Gastrocnemius medialis (tissue), 4 donors: ENCODE measurements around the gene CRYZ. TPM values are rescaled to one million over a fixed set of nuclear protein-coding genes. Genes with fewer than 3 reads are reported as not detected.
"Not testable (repeated sequence)": the region's sequence is repeated elsewhere in the genome, so short reads cannot be mapped to it uniquely, and the experiment has no call there.

ENCODE experiments used
- ATAC-seq, 2 donors: fragments of 150-250 bp; one replicate each; pipeline ENCODE4 v1.9.1; 2016
- DNase-seq, 2 donors: peaks; one replicate each; pipeline ENCODE4 v3.0.0-alpha.2; 2019
- H3K27ac ChIP-seq, 4 donors: fragments of 200-600 bp; sonication (generic); 1 replicate in 1 of 4; 2 replicates in 3 of 4; pipeline ENCODE4 v1.5.1; 2016 to 2018; ENCODE audit warnings: mild to moderate bottlenecking in 2 of 4, moderate library complexity in 1 of 4
- H3K27me3 ChIP-seq, 3 donors: fragments of 200-600 bp; sonication (generic) in 2 of 3; 1 replicate in 1 of 3; 2 replicates in 2 of 3; pipeline versions ENCODE4 v1.5.1 to v1.6.0; 2016 to 2019; ENCODE audit warnings: mild to moderate bottlenecking in 1 of 3, moderate library complexity in 1 of 3
- H3K36me3 ChIP-seq, 2 donors: fragments of 200-600 bp; sonication (generic) in 1 of 2; one replicate each; pipeline ENCODE4 v1.5.1; 2017 to 2018
- H3K4me1 ChIP-seq, 2 donors: fragments of 200-600 bp; sonication (generic) in 1 of 2; one replicate each; pipeline ENCODE4 v1.5.1; 2016 to 2017; ENCODE audit warnings: mild to moderate bottlenecking in 2 of 2
- H3K4me3 ChIP-seq, 4 donors: fragments of 200-600 bp; sonication (generic) in 3 of 4; 1 replicate in 1 of 4; 2 replicates in 3 of 4; pipeline ENCODE4 v1.5.1; 2016 to 2019; ENCODE audit warnings: mild to moderate bottlenecking in 2 of 4
- H3K9me3 ChIP-seq, 3 donors: fragments of 200-600 bp; sonication (generic) in 2 of 3; 1 replicate in 1 of 3; 2 replicates in 2 of 3; pipeline ENCODE4 v1.5.1; 2016 to 2019
- CTCF ChIP-seq, 5 experiments: fragments of 450-650 bp in 3 of 5; fragments of 200-600 bp in 2 of 5; sonication (generic) in 2 of 5; IDR thresholded peaks in 4 of 5; conservative IDR thresholded peaks in 1 of 5; 1 replicate in 4 of 5; 2 replicates in 1 of 5; pipeline ENCODE4 v1.5.1; 2016 to 2019; ENCODE audit warnings: antibody characterized with exemption in 5 of 5, mild to moderate bottlenecking in 3 of 5, moderate library complexity in 3 of 5
- POLR2A ChIP-seq, 2 donors: fragments of 450-650 bp; IDR thresholded peaks; one replicate each; pipeline ENCODE4 v1.6.1; 2017; ENCODE audit warnings: antibody characterized with exemption in 2 of 2, mild to moderate bottlenecking in 2 of 2, moderate library complexity in 2 of 2
- in situ Hi-C, 4 donors: fragments of 200-750 bp; cut with MboI; loops; one replicate each; pipeline versions ENCODE4 v1.15.0 to v1.8.0; 2017; ENCODE audit warnings: low sequenced_read_pairs in 4 of 4
- intact Hi-C: fragments of 100-400 bp; cut with DNase I; formaldehyde crosslinking; loops from one replicate; pipeline ENCODE4 v1.15.1; 2023; ENCODE audit warnings: low total_unique reads
- total RNA-seq, 4 donors: library from RNA; depleted of rRNA; stranded (reverse); fragments of >200 nt; gene quantifications; one replicate each; pipeline versions ENCODE4 v1.1.0 to v1.2.3, GENCODE V29; 2016

Gene CRYZ
- total RNA-seq, 4 donors from 2014 or later, result 8.0 to 20.7 (median 11.3) TPM

DNA sequence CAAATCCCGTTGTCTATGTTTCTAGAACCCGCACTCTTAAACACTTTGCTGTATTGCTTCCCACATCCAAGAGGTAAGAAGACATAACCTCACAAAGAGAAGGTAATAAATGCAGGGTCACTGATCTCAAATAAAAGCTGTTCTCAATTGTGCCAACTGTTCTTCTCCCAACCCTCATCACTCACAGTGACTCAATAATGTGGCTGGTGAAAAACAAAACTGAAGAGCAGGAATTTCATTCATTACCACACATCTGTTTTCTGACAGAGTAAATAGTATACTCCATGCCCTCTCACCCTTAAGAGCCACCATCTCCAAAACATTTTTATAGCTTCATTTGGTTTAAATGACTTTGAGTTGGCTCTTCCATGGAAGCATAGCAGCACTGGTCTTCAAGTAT, 53.0 kb downstream of the CRYZ start:
- no peak for ATAC-seq
- no peak for DNase-seq
- in situ Hi-C loops, result no loop called here

DNA sequence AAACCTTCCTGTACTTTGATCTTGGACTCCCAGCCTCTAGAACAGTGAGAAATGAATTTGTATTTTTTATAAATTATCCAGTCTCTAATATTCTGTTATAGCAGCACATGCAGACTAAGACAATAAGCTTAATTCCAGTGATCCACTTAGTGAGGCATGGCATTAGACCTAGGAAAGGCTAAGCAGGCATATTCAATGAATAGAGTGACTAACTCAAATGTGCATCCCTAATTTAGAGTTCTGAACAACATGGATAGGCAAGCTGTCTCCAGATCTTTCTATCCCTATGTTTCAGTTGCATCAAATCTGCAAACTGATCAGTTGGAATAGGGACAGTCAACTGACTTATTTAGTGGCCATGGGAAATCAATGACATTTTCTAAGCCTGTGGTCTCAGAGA, 54.9 kb downstream of the CRYZ start:
- in situ Hi-C loops (no loop called here), intact Hi-C loops (no loop called here)
- Histone ChIP-seq H3K36me3 (no peaks in the 10 kb centered on the region), H3K27me3 (peaks cover 0 to 8% (median 4%) of the 10 kb centered on the region in 3 donors), H3K4me1 (no peaks in the 10 kb centered on the region), H3K4me3 (no peak overlapping the region), H3K9me3 (no peaks in the 10 kb centered on the region), H3K27ac (no peak overlapping the region)
- ATAC-seq (no peak), DNase-seq (no peak)
- TF ChIP-seq POLR2A (IDR thresholded peaks at IDR 0.05) (no peak), CTCF (IDR thresholded peaks at IDR 0.05 in 4 of 5, conservative IDR thresholded peaks at IDR 0.05 in 1 of 5) (no peak)

More for the DNA sequence above, 53.0 kb downstream of the CRYZ start:
- H3K9me3 ChIP-seq, result no peaks in the 10 kb centered on the region
- intact Hi-C loops, result no loop called here
- H3K4me3 ChIP-seq, result no peak overlapping the region
- H3K36me3 ChIP-seq, result no peaks in the 10 kb centered on the region
- H3K4me1 ChIP-seq, result no peaks in the 10 kb centered on the region
- no peak overlapping the region for H3K27ac ChIP-seq
- no peak for TF ChIP-seq CTCF (IDR thresholded peaks at IDR 0.05 in 4 of 5, conservative IDR thresholded peaks at IDR 0.05 in 1 of 5)
- no peak for TF ChIP-seq POLR2A (IDR thresholded peaks at IDR 0.05)
- H3K27me3 ChIP-seq, result peaks cover 0 to 2% (median 0%) of the 10 kb centered on the region in 3 donors

GRCh38 chr1:74674278-74675048, 58.4 kb downstream of the CRYZ start:
- H3K27me3 ChIP-seq, result peaks cover 4 to 8% (median 4%) of the 10 kb centered on the region in 3 donors
- no peak overlapping the region for H3K4me3 ChIP-seq
- intact Hi-C loops (no loop called here), in situ Hi-C loops (no loop called here)
- TF ChIP-seq CTCF (IDR thresholded peaks at IDR 0.05 in 4 of 5, conservative IDR thresholded peaks at IDR 0.05 in 1 of 5) (no peak), POLR2A (IDR thresholded peaks at IDR 0.05) (no peak)
- ATAC-seq (no peak), DNase-seq (no peak)
- no peaks in the 10 kb centered on the region for H3K4me1 ChIP-seq
- H3K36me3 ChIP-seq, result no peaks in the 10 kb centered on the region
- H3K27ac ChIP-seq, result no peak overlapping the region
- no peaks in the 10 kb centered on the region for H3K9me3 ChIP-seq

DNA sequence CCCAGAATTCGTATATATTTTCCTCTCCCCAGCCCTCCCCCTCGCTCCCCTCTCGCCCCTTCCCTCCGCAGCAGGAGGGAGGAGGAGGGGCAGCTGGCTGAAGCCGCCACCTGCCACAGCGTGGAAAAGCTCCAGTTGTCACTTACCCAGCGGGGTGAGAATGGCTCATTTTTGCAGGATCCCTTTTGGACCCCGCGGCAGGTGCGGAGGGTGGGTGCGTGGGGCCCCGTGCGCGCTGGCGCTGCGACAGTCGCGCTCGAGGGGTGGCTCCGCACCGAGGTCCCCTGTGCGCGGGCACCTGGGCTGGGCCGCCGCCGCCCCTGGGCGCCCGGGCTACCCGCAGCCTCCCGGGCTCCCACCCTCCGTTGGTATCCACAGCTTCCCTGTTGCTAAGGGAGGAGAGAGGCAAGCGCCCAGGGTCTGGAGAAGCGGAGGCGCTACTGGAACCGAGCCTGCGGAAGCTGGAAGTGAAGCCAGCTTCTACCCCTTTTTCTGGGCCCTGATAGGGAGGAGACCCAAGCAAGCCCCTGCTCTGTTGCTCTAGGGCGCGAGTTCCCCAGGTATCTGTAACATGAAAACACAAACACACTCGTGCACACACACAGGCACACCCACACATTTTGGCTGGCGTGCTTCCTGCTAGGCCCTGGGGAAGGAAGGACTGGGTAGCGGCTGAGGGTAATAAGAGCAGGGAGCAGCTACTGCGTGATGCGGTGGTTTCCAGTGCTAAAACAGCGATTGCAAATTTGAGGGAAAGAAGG, 59.3 kb downstream of the CRYZ start, which contains the start of gene ERICH3:
Gene ERICH3 (minus strand): TSS at position 442 of the 761 bp plus-strand sequence. CDS start 273 bp downstream, at position 169.
- ATAC-seq, result no peak
- Histone ChIP-seq H3K9me3 (no peaks in the 10 kb centered on the region), H3K27me3 (peaks cover 4 to 8% (median 4%) of the 10 kb centered on the region in 3 donors), H3K4me3 (peak within 1 kb of the TSS; percentile 10 to 47 (median 28)), H3K27ac (no peak within 1 kb of the TSS), H3K4me1 (no peaks in the 10 kb centered on the region), H3K36me3 (no peaks in the 10 kb centered on the region)
- intact Hi-C loops (no loop called here), in situ Hi-C loops (no loop called here)
- no peak for TF ChIP-seq CTCF (IDR thresholded peaks at IDR 0.05 in 4 of 5, conservative IDR thresholded peaks at IDR 0.05 in 1 of 5)
- no peak for TF ChIP-seq POLR2A (IDR thresholded peaks at IDR 0.05)
- DNase-seq, result no peak

DNA sequence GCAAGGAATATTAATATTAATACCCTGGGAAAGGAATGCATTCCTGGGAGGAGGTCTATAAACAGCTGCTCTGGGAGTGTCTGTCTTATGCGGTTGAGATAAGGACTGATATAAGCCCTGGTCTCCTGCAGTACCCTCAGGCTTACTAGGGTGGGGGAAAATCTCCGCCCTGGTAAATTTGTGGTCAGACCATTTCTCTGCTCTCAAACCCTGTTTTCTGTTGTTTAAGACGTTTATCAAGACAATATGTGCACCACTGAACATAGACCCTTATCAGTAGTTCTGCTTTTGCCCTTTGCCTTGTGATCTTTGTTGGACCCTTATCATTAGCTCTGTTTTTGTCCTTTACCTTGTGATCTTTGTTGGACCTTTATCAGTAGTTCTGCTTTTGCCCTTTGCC, 62.0 kb downstream of the CRYZ start:
- H3K4me1 ChIP-seq, intact Hi-C loops, in situ Hi-C loops, DNase-seq, H3K36me3 ChIP-seq, H3K4me3 ChIP-seq, ATAC-seq, H3K9me3 ChIP-seq, H3K27ac ChIP-seq, H3K27me3 ChIP-seq: not testable (repeated sequence)
